Transverse colon (tissue), 3 donors: Measurements from ENCODE around the gene MEG3.

Experiments
- CTCF ChIP-seq, 5 experiments: fragments of 200-600 bp in 3 of 5; fragments of 450-650 bp in 2 of 5; sonication (generic) in 3 of 5; IDR thresholded peaks; 1 replicate in 2 of 5; 2 replicates in 3 of 5; pipeline ENCODE4 v1.5.1; 2016 to 2017; ENCODE audit warnings: antibody characterized with exemption in 5 of 5, inconsistent platforms in 3 of 5, mild to moderate bottlenecking in 2 of 5, moderate library complexity in 1 of 5
- EP300 ChIP-seq: sonication (generic); formaldehyde crosslinking; IDR thresholded peaks from one replicate; pipeline ENCODE4 v1.6.1; 2017; ENCODE audit warnings: antibody characterized with exemption, low read depth
- POLR2A ChIP-seq: fragments of 450-650 bp; IDR thresholded peaks from one replicate; pipeline ENCODE4 v1.6.1; 2016; ENCODE audit warnings: antibody characterized with exemption, mild to moderate bottlenecking, moderate library complexity

DNA sequence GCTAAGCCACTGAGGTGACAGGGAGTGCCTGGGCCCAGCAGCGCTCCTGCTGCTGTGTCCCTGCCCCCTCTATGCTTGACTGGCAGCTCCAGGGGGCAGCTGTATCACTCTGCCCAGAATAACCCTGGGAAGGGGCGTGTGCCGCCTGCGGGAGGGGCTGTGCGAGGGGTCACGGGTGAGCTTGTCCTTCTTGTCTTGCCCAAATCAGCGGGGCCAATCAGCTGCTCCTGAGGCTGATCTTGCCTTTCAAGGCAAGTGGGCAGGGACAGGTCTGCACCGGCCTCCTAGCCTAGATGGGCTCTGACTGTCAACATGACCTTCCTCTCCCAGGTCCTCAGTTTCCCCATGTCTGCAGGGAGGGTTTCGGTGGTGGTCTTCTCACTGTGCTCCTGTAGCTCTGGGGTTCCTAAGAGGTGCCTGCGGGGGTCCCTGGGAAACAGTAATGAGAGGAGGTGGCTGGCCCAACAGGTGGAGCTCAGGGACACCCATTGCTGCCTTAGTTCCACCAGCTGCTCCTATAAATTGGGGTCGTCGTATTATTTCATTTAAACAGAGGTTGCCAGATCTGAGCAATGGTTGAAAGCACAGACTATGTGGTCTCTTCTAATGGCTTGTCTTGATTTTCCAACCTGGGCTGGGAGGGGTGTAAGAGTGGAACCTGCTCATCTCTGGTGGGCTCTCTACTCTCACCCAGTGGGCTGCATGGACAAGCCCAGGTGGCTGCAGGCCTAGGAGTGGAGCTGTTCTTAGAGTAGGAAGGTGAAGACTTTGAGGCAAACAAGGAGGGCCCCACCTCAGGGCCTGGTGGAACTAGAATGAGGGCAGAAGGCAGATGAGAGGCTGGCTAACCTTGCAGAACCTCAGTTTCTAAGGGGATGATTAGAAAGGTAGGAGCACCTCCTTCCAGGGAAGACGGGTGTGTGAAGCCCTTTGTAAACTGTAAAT lies 65.9 kb downstream of the MEG3 start:
- TF ChIP-seq CTCF (IDR thresholded peaks at IDR 0.05) = no peak
- TF ChIP-seq POLR2A = no peak
- TF ChIP-seq EP300 = no peak
